IMR-90 (cell line): Measurements from ENCODE around the gene LILRA1.

Source experiments
- BHLHE40 ChIP-seq: fragments of 150-350 bp; IDR thresholded peaks from 2 replicates; pipeline ENCODE4 v1.6.1; 2016; ENCODE audit warnings: mild to moderate bottlenecking, low read depth, low read length
- NFE2L2 ChIP-seq: fragments of 150-350 bp; IDR thresholded peaks from 2 replicates; pipeline ENCODE4 v1.6.1; 2016; ENCODE audit warnings: low read depth, mild to moderate bottlenecking, low read length
- TF ChIP-seq, protein P1 (sequence below): conservative IDR thresholded peaks from 2 replicates; pipeline ENCODE4 v1.5.1; 2012; ENCODE audit warnings: mild to moderate bottlenecking, low read depth, low read length, improper control_type of control experiment
- TF ChIP-seq, protein P2 (sequence below): fragments of 150-350 bp; IDR thresholded peaks from 2 replicates; pipeline ENCODE4 v1.6.1; 2016; ENCODE audit warnings: low read depth, mild to moderate bottlenecking, low read length, moderate library complexity, borderline replicate concordance

DNA sequence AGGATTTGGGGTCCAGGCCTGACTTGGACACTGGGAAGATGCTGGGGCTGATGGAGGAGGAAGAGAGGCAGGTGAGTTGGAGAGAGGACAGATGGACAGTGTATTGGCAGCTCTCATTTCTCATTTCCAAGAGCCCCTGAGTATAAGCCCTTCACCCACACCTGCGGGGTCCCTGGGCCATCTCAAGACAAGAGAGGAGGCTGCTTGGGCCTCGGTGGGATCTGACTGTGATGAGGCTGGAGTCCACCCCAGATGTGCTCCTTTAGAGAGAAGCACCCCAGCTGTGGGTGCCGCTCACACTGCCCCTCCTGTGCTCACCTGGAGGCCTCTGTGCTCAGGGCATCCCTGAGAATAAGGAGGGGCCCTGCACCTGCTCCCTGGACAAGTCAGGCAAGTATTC, 16.1 kb upstream of the LILRA1 start:
- TF ChIP-seq, protein P1, sequence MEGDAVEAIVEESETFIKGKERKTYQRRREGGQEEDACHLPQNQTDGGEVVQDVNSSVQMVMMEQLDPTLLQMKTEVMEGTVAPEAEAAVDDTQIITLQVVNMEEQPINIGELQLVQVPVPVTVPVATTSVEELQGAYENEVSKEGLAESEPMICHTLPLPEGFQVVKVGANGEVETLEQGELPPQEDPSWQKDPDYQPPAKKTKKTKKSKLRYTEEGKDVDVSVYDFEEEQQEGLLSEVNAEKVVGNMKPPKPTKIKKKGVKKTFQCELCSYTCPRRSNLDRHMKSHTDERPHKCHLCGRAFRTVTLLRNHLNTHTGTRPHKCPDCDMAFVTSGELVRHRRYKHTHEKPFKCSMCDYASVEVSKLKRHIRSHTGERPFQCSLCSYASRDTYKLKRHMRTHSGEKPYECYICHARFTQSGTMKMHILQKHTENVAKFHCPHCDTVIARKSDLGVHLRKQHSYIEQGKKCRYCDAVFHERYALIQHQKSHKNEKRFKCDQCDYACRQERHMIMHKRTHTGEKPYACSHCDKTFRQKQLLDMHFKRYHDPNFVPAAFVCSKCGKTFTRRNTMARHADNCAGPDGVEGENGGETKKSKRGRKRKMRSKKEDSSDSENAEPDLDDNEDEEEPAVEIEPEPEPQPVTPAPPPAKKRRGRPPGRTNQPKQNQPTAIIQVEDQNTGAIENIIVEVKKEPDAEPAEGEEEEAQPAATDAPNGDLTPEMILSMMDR = no peak
- no peak for TF ChIP-seq NFE2L2
- no peak for TF ChIP-seq BHLHE40
- TF ChIP-seq, protein P2, sequence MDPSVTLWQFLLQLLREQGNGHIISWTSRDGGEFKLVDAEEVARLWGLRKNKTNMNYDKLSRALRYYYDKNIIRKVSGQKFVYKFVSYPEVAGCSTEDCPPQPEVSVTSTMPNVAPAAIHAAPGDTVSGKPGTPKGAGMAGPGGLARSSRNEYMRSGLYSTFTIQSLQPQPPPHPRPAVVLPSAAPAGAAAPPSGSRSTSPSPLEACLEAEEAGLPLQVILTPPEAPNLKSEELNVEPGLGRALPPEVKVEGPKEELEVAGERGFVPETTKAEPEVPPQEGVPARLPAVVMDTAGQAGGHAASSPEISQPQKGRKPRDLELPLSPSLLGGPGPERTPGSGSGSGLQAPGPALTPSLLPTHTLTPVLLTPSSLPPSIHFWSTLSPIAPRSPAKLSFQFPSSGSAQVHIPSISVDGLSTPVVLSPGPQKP = no peak
